A549 (cell line): Measurements from ENCODE around the gene CXCL14. TPM values are rescaled to one million over a fixed set of nuclear protein-coding genes. Genes with fewer than 3 reads are reported as not detected.

ENCODE experiments used
- ATAC-seq, 2 experiments: fragments of 200-7000 bp in 1 of 2; fragments of >200 bp in 1 of 2; cut with Nextera tagmentation in 1 of 2; cut with Tn5 transposase in 1 of 2; 3 replicates each; pipeline versions ENCODE4 v1.8.0 to v1.9.1; 2018 to 2020; ENCODE audit warnings: mild to moderate bottlenecking in 1 of 2, moderate library complexity in 1 of 2
- CTCF ChIA-PET: fragments of 300-600 bp; sonication (Branson Sonifier 250); formaldehyde crosslinking; extraction: SDS; loops from one replicate; lab custom pipeline; 2021; ENCODE audit warnings: antibody characterized with exemption, inconsistent platforms; lab: Yijun Ruan, JAX
- POLR2A ChIA-PET: fragments of 350-600 bp; formaldehyde crosslinking; extraction: SDS; loops from one replicate; lab custom pipeline; 2021; ENCODE audit warnings: antibody characterized with exemption, inconsistent platforms; lab: Yijun Ruan, JAX
- DNase-seq, 2 experiments: peaks; one replicate each; pipeline versions ENCODE4 v3.0.0 to v3.0.0-alpha.2; 2011 to 2016; ENCODE audit warnings: low read depth in 1 of 2, low spot score in 1 of 2
- FAIRE-seq: peaks from 2 replicates; lab custom pipeline; 2011; peaks lifted over from hg19 to GRCh38; lab: Jason Lieb, UNC
- H3K27ac ChIP-seq, 2 experiments: fragments of >200 bp; sonication (Bioruptor Twin); formaldehyde crosslinking; 3 replicates each; pipeline ENCODE4 v1.5.1; 2016 to 2017
- H3K4me1 ChIP-seq: fragments of >200 bp; sonication (Bioruptor Twin); formaldehyde crosslinking; 3 replicates; pipeline ENCODE4 v1.6.1; 2016
- H3K4me2 ChIP-seq: fragments of >200 bp; sonication (Bioruptor Twin); formaldehyde crosslinking; 3 replicates; pipeline ENCODE4 v1.6.1; 2016
- H3K4me3 ChIP-seq: fragments of >200 bp; sonication (Bioruptor Twin); formaldehyde crosslinking; 3 replicates; pipeline ENCODE4 v1.5.1; 2016
- H3K9me3 ChIP-seq: fragments of >200 bp; sonication (Bioruptor Twin); formaldehyde crosslinking; 3 replicates; pipeline ENCODE4 v1.6.1; 2016
- BHLHE40 ChIP-seq: IDR thresholded peaks from 2 replicates; pipeline ENCODE4 v1.6.1; 2012; ENCODE audit warnings: low read depth, low read length, inconsistent platforms
- CHD2 ChIP-seq: fragments of 150-350 bp; IDR thresholded peaks from 2 replicates; pipeline ENCODE4 v1.6.1; 2014; ENCODE audit warnings: low read length; ENCODE audit not compliant: partially characterized antibody
- EHF ChIP-seq: fragments of 250-450 bp; sonication (Bioruptor Pico); IDR thresholded peaks from 2 replicates; pipeline ENCODE4 v1.5.0; 2020; ENCODE audit warnings: mild to moderate bottlenecking
- EP300 ChIP-seq, 2 experiments: fragments of >200 bp; sonication (Bioruptor Twin); formaldehyde crosslinking; IDR thresholded peaks; 2 replicates in 1 of 2; 3 replicates in 1 of 2; pipeline ENCODE4 v1.6.1; 2016 to 2017
- FOXS1 ChIP-seq: fragments of 250-450 bp; sonication (Bioruptor Pico); IDR thresholded peaks from 2 replicates; pipeline ENCODE4 v1.5.0; 2020; ENCODE audit warnings: mild to moderate bottlenecking, moderate library complexity
- GATA3 ChIP-seq: IDR thresholded peaks from 2 replicates; pipeline ENCODE4 v1.6.1; 2012; ENCODE audit warnings: borderline replicate concordance
- HDAC2 ChIP-seq: fragments of 200-600 bp; sonication (generic); IDR thresholded peaks from 2 replicates; pipeline ENCODE4 v1.6.1; 2016
- HOXA7 ChIP-seq: fragments of 250-450 bp; sonication (Bioruptor Pico); IDR thresholded peaks from 2 replicates; pipeline ENCODE4 v1.5.0; 2020; ENCODE audit warnings: mild to moderate bottlenecking, moderate library complexity
- JUN ChIP-seq, 2 experiments: fragments of >200 bp; sonication (Bioruptor Twin); formaldehyde crosslinking; IDR thresholded peaks; 2 replicates in 1 of 2; 3 replicates in 1 of 2; pipeline ENCODE4 v1.6.1; 2016 to 2017
- KDM1A ChIP-seq: fragments of 200-600 bp; sonication (generic); IDR thresholded peaks from 2 replicates; pipeline ENCODE4 v1.6.1; 2016; ENCODE audit warnings: low read depth, mild to moderate bottlenecking
- KDM5A ChIP-seq: fragments of 200-600 bp; sonication (generic); IDR thresholded peaks from 2 replicates; pipeline ENCODE4 v1.6.1; 2016; ENCODE audit warnings: antibody characterized with exemption, mild to moderate bottlenecking
- MYC ChIP-seq: IDR thresholded peaks from 2 replicates; pipeline ENCODE4 v1.6.1; 2012; ENCODE audit warnings: mild to moderate bottlenecking, inconsistent platforms, low read length, improper control_type of control experiment, borderline replicate concordance
- POLR2AphosphoS2 ChIP-seq: conservative IDR thresholded peaks from 2 replicates; pipeline ENCODE4 v1.6.1; 2012; ENCODE audit warnings: low read length, improper control_type of control experiment, inconsistent platforms
- RARB ChIP-seq: fragments of 250-450 bp; sonication (Bioruptor Pico); IDR thresholded peaks from 2 replicates; pipeline ENCODE4 v1.8.0; 2021; ENCODE audit warnings: mild to moderate bottlenecking, moderate library complexity
- RFX5 ChIP-seq: fragments of 450-650 bp; IDR thresholded peaks from 2 replicates; pipeline ENCODE4 v1.7.1; 2014; ENCODE audit warnings: antibody characterized with exemption, mild to moderate bottlenecking, moderate library complexity
- RNF2 ChIP-seq: fragments of 200-600 bp; sonication (generic); IDR thresholded peaks from 2 replicates; pipeline ENCODE4 v1.6.1; 2016; ENCODE audit warnings: low read depth, mild to moderate bottlenecking, antibody characterized with exemption, moderate library complexity, borderline replicate concordance
- ZSCAN20 ChIP-seq: fragments of 250-450 bp; sonication (Bioruptor Pico); IDR thresholded peaks from 2 replicates; pipeline ENCODE4 v1.8.0; 2022; ENCODE audit warnings: mild to moderate bottlenecking, moderate library complexity
- WGBS: methylation state at CpG from one replicate; pipeline ENCODE4 v1.1.6; 2017; ENCODE audit errors: missing lambda C conversion rate; 5-methylcytosine and 5-hydroxymethylcytosine counted together
- polyA plus RNA-seq, 4 experiments: library from polyadenylated mRNA; depleted of rRNA in 3 of 4; stranded (reverse); fragments of >200 nt; fragmentation: RNase III in 1 of 4; extraction: RNeasy Plus Mini Kit Qiagen cat#74134 plus additional on column Dnase treatment in 1 of 4; gene quantifications; 2 replicates in 3 of 4; 3 replicates in 1 of 4; pipeline ENCODE4 v1.2.3, GENCODE V29; 2011 to 2017
- TF ChIP-seq, protein P1 (sequence below): IDR thresholded peaks from 2 replicates; pipeline ENCODE4 v1.6.1; 2012; ENCODE audit warnings: low read depth, borderline replicate concordance
- TF ChIP-seq, protein P2 (sequence below): fragments of 150-350 bp; IDR thresholded peaks from 2 replicates; pipeline ENCODE4 v1.6.1; 2014; ENCODE audit warnings: low read depth, mild to moderate bottlenecking, low read length
- TF ChIP-seq, protein P3 (sequence below): fragments of 200-600 bp; sonication (generic); IDR thresholded peaks from 2 replicates; pipeline ENCODE4 v1.6.1; 2016; ENCODE audit warnings: antibody characterized with exemption, mild to moderate bottlenecking, moderate library complexity
- TF ChIP-seq, protein P4 (sequence below): IDR thresholded peaks from 2 replicates; pipeline ENCODE4 v1.6.1; 2012
- TF ChIP-seq, protein P5 (sequence below): IDR thresholded peaks from 2 replicates; pipeline ENCODE4 v1.6.1; 2012
- TF ChIP-seq, protein P6 (sequence below): fragments of 250-450 bp; sonication (Bioruptor Pico); IDR thresholded peaks from 2 replicates; pipeline ENCODE4 v1.5.0; 2021; ENCODE audit warnings: mild to moderate bottlenecking, moderate library complexity, borderline replicate concordance

Gene CXCL14
- polyA plus RNA-seq, 2 of the 4 experiments (the other 2 are of a cell fraction), result 0.12 TPM; not detected in 1

DNA sequence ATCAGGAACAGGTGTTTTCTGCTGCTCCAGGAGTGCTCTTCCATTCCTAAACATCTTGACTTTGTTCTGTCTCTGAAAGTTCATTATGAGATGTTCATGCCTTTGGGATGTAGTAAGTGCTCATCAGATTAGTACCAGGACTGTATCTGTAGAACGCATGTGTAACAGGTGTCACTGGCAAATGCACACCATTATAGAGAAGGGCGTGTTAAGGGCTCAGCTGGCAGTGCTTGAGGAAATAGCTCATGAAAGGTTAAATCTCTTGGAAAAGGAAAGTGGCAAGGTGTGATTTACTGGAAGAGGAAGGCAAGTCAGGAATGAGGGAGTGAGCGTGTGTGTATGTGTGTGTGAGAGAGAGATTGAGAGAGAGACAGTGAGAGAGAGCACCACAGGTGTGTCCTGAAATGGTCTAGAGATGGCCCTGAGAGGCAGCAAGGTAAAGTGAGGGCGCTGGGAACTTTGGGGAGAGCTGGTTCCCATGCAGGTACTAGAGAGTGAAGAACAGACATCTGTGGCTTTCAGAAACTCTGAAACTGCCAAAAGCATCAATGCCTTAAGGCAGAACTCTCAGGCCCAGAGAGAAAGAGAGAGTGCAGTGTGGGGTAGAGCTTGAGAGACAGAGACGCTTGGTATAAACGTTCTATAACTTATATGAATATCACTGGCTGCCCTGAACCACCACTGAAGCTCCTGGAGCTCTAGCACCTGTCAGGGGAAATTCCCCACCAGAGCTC is 13.7 kb upstream of the CXCL14 start:
- TF ChIP-seq HDAC2 (no peak), JUN (IDR thresholded peaks at IDR 0.05) (no peak), ZSCAN20 (CRISPR knock-in tag) (no peak)
- TF ChIP-seq, protein P1, sequence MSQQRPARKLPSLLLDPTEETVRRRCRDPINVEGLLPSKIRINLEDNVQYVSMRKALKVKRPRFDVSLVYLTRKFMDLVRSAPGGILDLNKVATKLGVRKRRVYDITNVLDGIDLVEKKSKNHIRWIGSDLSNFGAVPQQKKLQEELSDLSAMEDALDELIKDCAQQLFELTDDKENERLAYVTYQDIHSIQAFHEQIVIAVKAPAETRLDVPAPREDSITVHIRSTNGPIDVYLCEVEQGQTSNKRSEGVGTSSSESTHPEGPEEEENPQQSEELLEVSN, result no peak
- ATAC-seq (no peak), FAIRE-seq (no peak), DNase-seq (no peak)
- ChIA-PET CTCF (interaction anchor here (1.0 to 4.1 kb wide), 4 partner anchors 26 to 75 kb away, joined by 3 to 18 read pairs (median 4); no protein-coding TSS in a partner anchor), POLR2A (no interaction called here)
- Histone ChIP-seq H3K9me3 (no peaks in the 10 kb centered on the region), H3K4me3 (no peak overlapping the region), H3K4me1 (no peaks in the 10 kb centered on the region), H3K27ac (no peak overlapping the region), H3K4me2 (no peak overlapping the region)
- WGBS, result 13% methylated on average over 6 of the region's 6 CpGs

DNA sequence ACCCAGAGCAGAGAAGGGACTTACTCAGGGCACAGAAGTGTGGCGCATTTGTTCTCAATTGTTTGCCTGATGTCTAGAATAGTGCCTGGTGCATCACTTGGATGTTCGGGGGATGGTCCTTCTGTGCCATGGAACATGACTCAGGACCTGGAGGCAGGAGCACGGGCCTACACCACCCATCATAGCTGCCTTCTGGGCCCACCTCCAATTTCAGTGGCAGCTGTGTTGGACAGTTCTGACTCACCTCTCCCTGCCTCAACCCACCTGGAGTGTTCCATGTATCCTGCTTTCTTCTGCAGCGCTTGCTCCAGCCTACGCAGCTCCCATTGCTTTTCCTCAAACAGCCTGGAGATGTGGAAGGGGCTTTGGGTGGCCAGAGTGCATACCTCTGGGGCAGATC is 12.5 kb upstream of the CXCL14 start:
- POLR2A ChIA-PET, result no interaction called here
- no peak for ATAC-seq
- 28% methylated on average over 5 of the region's 5 CpGs for WGBS

More for the DNA sequence above, 12.5 kb upstream of the CXCL14 start:
- DNase-seq, result no peak
- no peak for TF ChIP-seq POLR2AphosphoS2
- no peak for TF ChIP-seq CHD2
- TF ChIP-seq RARB (CRISPR knock-in tag), result no peak
- TF ChIP-seq HOXA7, result no peak
- no peak for TF ChIP-seq RNF2
- TF ChIP-seq, protein P2, sequence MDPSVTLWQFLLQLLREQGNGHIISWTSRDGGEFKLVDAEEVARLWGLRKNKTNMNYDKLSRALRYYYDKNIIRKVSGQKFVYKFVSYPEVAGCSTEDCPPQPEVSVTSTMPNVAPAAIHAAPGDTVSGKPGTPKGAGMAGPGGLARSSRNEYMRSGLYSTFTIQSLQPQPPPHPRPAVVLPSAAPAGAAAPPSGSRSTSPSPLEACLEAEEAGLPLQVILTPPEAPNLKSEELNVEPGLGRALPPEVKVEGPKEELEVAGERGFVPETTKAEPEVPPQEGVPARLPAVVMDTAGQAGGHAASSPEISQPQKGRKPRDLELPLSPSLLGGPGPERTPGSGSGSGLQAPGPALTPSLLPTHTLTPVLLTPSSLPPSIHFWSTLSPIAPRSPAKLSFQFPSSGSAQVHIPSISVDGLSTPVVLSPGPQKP, result no peak
- no peak for TF ChIP-seq BHLHE40
- TF ChIP-seq RFX5, result no peak
- no peak for TF ChIP-seq EP300 (IDR thresholded peaks at IDR 0.05)
- no peak for TF ChIP-seq GATA3
- TF ChIP-seq, protein P3, sequence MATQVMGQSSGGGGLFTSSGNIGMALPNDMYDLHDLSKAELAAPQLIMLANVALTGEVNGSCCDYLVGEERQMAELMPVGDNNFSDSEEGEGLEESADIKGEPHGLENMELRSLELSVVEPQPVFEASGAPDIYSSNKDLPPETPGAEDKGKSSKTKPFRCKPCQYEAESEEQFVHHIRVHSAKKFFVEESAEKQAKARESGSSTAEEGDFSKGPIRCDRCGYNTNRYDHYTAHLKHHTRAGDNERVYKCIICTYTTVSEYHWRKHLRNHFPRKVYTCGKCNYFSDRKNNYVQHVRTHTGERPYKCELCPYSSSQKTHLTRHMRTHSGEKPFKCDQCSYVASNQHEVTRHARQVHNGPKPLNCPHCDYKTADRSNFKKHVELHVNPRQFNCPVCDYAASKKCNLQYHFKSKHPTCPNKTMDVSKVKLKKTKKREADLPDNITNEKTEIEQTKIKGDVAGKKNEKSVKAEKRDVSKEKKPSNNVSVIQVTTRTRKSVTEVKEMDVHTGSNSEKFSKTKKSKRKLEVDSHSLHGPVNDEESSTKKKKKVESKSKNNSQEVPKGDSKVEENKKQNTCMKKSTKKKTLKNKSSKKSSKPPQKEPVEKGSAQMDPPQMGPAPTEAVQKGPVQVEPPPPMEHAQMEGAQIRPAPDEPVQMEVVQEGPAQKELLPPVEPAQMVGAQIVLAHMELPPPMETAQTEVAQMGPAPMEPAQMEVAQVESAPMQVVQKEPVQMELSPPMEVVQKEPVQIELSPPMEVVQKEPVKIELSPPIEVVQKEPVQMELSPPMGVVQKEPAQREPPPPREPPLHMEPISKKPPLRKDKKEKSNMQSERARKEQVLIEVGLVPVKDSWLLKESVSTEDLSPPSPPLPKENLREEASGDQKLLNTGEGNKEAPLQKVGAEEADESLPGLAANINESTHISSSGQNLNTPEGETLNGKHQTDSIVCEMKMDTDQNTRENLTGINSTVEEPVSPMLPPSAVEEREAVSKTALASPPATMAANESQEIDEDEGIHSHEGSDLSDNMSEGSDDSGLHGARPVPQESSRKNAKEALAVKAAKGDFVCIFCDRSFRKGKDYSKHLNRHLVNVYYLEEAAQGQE, result no peak
- no peak for TF ChIP-seq KDM5A
- TF ChIP-seq KDM1A, result no peak
- TF ChIP-seq, protein P4, sequence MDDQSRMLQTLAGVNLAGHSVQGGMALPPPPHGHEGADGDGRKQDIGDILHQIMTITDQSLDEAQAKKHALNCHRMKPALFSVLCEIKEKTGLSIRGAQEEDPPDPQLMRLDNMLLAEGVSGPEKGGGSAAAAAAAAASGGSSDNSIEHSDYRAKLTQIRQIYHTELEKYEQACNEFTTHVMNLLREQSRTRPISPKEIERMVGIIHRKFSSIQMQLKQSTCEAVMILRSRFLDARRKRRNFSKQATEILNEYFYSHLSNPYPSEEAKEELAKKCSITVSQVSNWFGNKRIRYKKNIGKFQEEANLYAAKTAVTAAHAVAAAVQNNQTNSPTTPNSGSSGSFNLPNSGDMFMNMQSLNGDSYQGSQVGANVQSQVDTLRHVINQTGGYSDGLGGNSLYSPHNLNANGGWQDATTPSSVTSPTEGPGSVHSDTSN, result no peak
- TF ChIP-seq FOXS1, result no peak
- TF ChIP-seq, protein P5, sequence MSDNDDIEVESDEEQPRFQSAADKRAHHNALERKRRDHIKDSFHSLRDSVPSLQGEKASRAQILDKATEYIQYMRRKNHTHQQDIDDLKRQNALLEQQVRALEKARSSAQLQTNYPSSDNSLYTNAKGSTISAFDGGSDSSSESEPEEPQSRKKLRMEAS, result no peak
- no peak for TF ChIP-seq MYC
- TF ChIP-seq, protein P6, sequence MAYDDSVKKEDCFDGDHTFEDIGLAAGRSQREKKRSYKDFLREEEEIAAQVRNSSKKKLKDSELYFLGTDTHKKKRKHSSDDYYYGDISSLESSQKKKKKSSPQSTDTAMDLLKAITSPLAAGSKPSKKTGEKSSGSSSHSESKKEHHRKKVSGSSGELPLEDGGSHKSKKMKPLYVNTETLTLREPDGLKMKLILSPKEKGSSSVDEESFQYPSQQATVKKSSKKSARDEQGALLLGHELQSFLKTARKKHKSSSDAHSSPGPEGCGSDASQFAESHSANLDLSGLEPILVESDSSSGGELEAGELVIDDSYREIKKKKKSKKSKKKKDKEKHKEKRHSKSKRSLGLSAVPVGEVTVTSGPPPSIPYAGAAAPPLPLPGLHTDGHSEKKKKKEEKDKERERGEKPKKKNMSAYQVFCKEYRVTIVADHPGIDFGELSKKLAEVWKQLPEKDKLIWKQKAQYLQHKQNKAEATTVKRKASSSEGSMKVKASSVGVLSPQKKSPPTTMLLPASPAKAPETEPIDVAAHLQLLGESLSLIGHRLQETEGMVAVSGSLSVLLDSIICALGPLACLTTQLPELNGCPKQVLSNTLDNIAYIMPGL (CRISPR knock-in tag), result no peak
- TF ChIP-seq EHF (CRISPR knock-in tag), result no peak
- Histone ChIP-seq H3K9me3 (no peaks in the 10 kb centered on the region), H3K27ac (no peak overlapping the region), H3K4me3 (no peak overlapping the region), H3K4me1 (no peaks in the 10 kb centered on the region), H3K4me2 (no peak overlapping the region)
- FAIRE-seq, result no peak
- CTCF ChIA-PET, result interaction anchor here (1.1 to 4.1 kb wide), 3 partner anchors 25 to 39 kb away, joined by 3 to 18 read pairs (median 4); no protein-coding TSS in a partner anchor
